GM13976 (cell line): ENCODE measurements around the gene EMILIN3.

Experiments used
- DNase-seq: peaks from one replicate; pipeline ENCODE4 v3.0.0; 2012; ENCODE audit warnings: low spot score
- in situ Hi-C: fragments of 300-500 bp; cut with MboI; formaldehyde crosslinking; loops from one replicate; pipeline ENCODE4 v1.12.0; 2022; ENCODE audit warnings: low sequenced_read_pairs, mixed read lengths, inconsistent platforms; ENCODE audit not compliant: unreplicated experiment
- TF ChIP-seq, protein P1 (sequence below): IDR thresholded peaks from 2 replicates; pipeline ENCODE4 v1.5.1; 2012; ENCODE audit warnings: borderline replicate concordance, mild to moderate bottlenecking; ENCODE audit not compliant: insufficient read depth; ENCODE audit errors: extremely low read depth, missing control alignments, control extremely low read depth

The EMILIN3 gene

DNA sequence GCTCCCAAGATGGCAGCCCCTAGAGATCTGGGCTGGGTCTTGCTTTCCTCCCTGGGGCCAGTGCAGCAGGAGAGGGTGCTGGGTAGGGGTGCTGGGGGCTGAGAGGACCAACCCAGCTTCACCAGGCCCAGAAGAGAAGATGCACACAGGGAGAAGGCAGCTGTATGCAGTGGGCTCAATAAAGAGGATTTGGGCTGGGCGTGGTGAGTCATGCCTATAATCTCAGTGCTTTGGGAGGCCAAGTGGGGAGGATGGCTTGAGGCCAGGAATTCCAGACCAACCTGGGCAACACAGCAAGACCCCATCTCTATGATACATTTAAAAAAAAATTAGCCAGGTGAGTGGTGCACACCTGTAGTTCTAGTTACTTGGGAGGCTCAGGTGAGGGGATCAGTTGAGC lies 25.7 kb upstream of the EMILIN3 start:
- no peak for DNase-seq
- in situ Hi-C loops: no loop called here
- TF ChIP-seq, protein P1, sequence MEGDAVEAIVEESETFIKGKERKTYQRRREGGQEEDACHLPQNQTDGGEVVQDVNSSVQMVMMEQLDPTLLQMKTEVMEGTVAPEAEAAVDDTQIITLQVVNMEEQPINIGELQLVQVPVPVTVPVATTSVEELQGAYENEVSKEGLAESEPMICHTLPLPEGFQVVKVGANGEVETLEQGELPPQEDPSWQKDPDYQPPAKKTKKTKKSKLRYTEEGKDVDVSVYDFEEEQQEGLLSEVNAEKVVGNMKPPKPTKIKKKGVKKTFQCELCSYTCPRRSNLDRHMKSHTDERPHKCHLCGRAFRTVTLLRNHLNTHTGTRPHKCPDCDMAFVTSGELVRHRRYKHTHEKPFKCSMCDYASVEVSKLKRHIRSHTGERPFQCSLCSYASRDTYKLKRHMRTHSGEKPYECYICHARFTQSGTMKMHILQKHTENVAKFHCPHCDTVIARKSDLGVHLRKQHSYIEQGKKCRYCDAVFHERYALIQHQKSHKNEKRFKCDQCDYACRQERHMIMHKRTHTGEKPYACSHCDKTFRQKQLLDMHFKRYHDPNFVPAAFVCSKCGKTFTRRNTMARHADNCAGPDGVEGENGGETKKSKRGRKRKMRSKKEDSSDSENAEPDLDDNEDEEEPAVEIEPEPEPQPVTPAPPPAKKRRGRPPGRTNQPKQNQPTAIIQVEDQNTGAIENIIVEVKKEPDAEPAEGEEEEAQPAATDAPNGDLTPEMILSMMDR: no peak

GRCh38 chr20:41391587-41392001 lies 25.0 kb upstream of the EMILIN3 start:
- no peak for DNase-seq
- TF ChIP-seq, protein P1: no peak
- in situ Hi-C loops: no loop called here

DNA sequence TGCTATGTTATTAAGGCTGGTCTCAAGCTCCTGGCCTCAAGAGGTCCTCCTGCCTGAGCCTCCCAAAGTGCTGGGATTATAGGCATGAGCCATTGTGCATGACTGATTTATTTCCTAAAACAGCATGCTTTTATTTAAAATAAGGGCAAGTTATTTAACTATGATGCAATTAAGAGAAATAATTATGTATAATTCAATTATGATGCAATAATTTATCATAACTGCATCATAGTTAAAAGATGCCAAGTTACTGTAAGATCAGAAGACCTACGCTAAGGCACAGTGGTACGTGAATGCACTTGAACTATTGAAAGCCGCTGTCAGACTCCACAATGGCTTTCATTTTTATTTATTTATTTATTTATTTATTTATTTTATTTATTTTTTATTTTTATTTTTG lies 24.3 kb upstream of the EMILIN3 start:
- in situ Hi-C loops: no loop called here
- DNase-seq: no peak
- TF ChIP-seq, protein P1: no peak

GRCh38 chr20:41387444-41387851 lies 20.8 kb upstream of the EMILIN3 start:
- TF ChIP-seq, protein P1: no peak
- in situ Hi-C loops: no loop called here
- DNase-seq: no peak

GRCh38 chr20:41386502-41387427 lies 20.1 kb upstream of the EMILIN3 start:
- in situ Hi-C loops: no loop called here
- DNase-seq: no peak
- TF ChIP-seq, protein P1: no peak

- DNase-seq: no peak
- in situ Hi-C loops: no loop called here
- TF ChIP-seq, protein P1: no peak
Measured at GRCh38 chr20:41382791-41383305, 16.2 kb upstream of the EMILIN3 start.
